Measurements from ENCODE around the gene FBXO7.
"Not testable (repeated sequence)": the region's sequence is repeated elsewhere in the genome, so short reads cannot be mapped to it uniquely, and the experiment has no call there.

FBXO7 gene

GRCh38 chr22:32477596-32477995 is 3.0 kb downstream of the FBXO7 start:
- Mint-ChIP-seq H3K27ac (no peak overlapping the region), H3K4me3 (no peak overlapping the region), H3K36me3 (ENCODE audit: low read depth) (peaks cover 14% of the 10 kb centered on the region), H3K4me1 (peaks cover 37% of the 10 kb centered on the region), H3K27me3 (no peaks in the 10 kb centered on the region), H3K9me3 (no peaks in the 10 kb centered on the region)
- DNase-seq (no peak), ATAC-seq (no peak)

GRCh38 chr22:32478552-32478951 is 3.9 kb downstream of the FBXO7 start:
- Mint-ChIP-seq H3K4me1 (peaks cover 32% of the 10 kb centered on the region), H3K36me3 (ENCODE audit: low read depth) (peaks cover 14% of the 10 kb centered on the region)
- H3K27ac Mint-ChIP-seq, ATAC-seq, H3K9me3 Mint-ChIP-seq, DNase-seq, H3K27me3 Mint-ChIP-seq, H3K4me3 Mint-ChIP-seq: not testable (repeated sequence)

- DNase-seq = no peak
Measured at GRCh38 chr22:32478994-32479393, 4.4 kb downstream of the FBXO7 start.

GRCh38 chr22:32480238-32480637 is 5.6 kb downstream of the FBXO7 start:
- no peaks in the 10 kb centered on the region for H3K9me3 Mint-ChIP-seq
- ATAC-seq (no peak), DNase-seq (peak; percentile 20)
- H3K4me3 Mint-ChIP-seq = no peak overlapping the region
- peaks cover 30% of the 10 kb centered on the region for H3K4me1 Mint-ChIP-seq
- H3K27ac Mint-ChIP-seq = peak overlapping the region; percentile 44
- H3K27me3 Mint-ChIP-seq = no peaks in the 10 kb centered on the region
- peaks cover 19% of the 10 kb centered on the region for H3K36me3 Mint-ChIP-seq (ENCODE audit: low read depth)

More at GRCh38 chr22:32478994-32479393, 4.4 kb downstream of the FBXO7 start:
- Mint-ChIP-seq H3K4me1 (peaks cover 27% of the 10 kb centered on the region), H3K4me3 (no peak overlapping the region), H3K9me3 (no peaks in the 10 kb centered on the region), H3K27ac (no peak overlapping the region), H3K27me3 (no peaks in the 10 kb centered on the region), H3K36me3 (ENCODE audit: low read depth) (peaks cover 14% of the 10 kb centered on the region)
- no peak for ATAC-seq

GRCh38 chr22:32482708-32483107 is 8.1 kb downstream of the FBXO7 start:
- peak; percentile 98 for ATAC-seq
- H3K9me3 Mint-ChIP-seq = no peaks in the 10 kb centered on the region
- DNase-seq = peak; percentile 14
- no peak overlapping the region for H3K27ac Mint-ChIP-seq
- H3K4me1 Mint-ChIP-seq = peaks cover 26% of the 10 kb centered on the region
- no peak overlapping the region for H3K4me3 Mint-ChIP-seq
- H3K36me3 Mint-ChIP-seq (ENCODE audit: low read depth) = peaks cover 38% of the 10 kb centered on the region
- no peaks in the 10 kb centered on the region for H3K27me3 Mint-ChIP-seq

GRCh38 chr22:32486656-32487390 is 12.2 kb downstream of the FBXO7 start:
- ATAC-seq = no peak
- H3K4me3 Mint-ChIP-seq = no peak overlapping the region
- H3K27me3 Mint-ChIP-seq = no peaks in the 10 kb centered on the region
- H3K27ac Mint-ChIP-seq = no peak overlapping the region
- no peaks in the 10 kb centered on the region for H3K9me3 Mint-ChIP-seq
- no peak for DNase-seq
- peaks cover 8% of the 10 kb centered on the region for H3K4me1 Mint-ChIP-seq
- peaks cover 41% of the 10 kb centered on the region for H3K36me3 Mint-ChIP-seq (ENCODE audit: low read depth)

GRCh38 chr22:32487461-32487860 is 12.8 kb downstream of the FBXO7 start:
- Mint-ChIP-seq H3K27me3 (no peaks in the 10 kb centered on the region), H3K4me1 (peaks cover 8% of the 10 kb centered on the region), H3K9me3 (no peaks in the 10 kb centered on the region), H3K36me3 (ENCODE audit: low read depth) (peaks cover 45% of the 10 kb centered on the region), H3K27ac (no peak overlapping the region), H3K4me3 (no peak overlapping the region)
- DNase-seq (no peak), ATAC-seq (no peak)

GRCh38 chr22:32489377-32489776 is 14.8 kb downstream of the FBXO7 start:
- ATAC-seq (no peak), DNase-seq (no peak)
- no peak overlapping the region for H3K27ac Mint-ChIP-seq
- H3K4me3 Mint-ChIP-seq = no peak overlapping the region
- no peaks in the 10 kb centered on the region for H3K27me3 Mint-ChIP-seq
- no peaks in the 10 kb centered on the region for H3K9me3 Mint-ChIP-seq
- H3K4me1 Mint-ChIP-seq = peaks cover 12% of the 10 kb centered on the region
- peaks cover 61% of the 10 kb centered on the region for H3K36me3 Mint-ChIP-seq (ENCODE audit: low read depth)

- ATAC-seq (no peak), DNase-seq (no peak)
- Mint-ChIP-seq H3K9me3 (no peaks in the 10 kb centered on the region), H3K36me3 (ENCODE audit: low read depth) (peaks cover 64% of the 10 kb centered on the region), H3K4me3 (no peak overlapping the region), H3K27ac (no peak overlapping the region), H3K4me1 (peaks cover 8% of the 10 kb centered on the region), H3K27me3 (no peaks in the 10 kb centered on the region)
Measured at GRCh38 chr22:32490279-32490678, 15.7 kb downstream of the FBXO7 start.

- Mint-ChIP-seq H3K36me3 (ENCODE audit: low read depth) (peaks cover 59% of the 10 kb centered on the region), H3K27ac (no peak overlapping the region)
- ATAC-seq = no peak
Measured at GRCh38 chr22:32492111-32492510, 17.5 kb downstream of the FBXO7 start.

GRCh38 chr22:32493551-32493950 is 18.9 kb downstream of the FBXO7 start:
- Mint-ChIP-seq H3K36me3 (ENCODE audit: low read depth) (peaks cover 61% of the 10 kb centered on the region), H3K27ac (peak overlapping the region; percentile 59), H3K9me3 (no peaks in the 10 kb centered on the region), H3K4me3 (no peak overlapping the region), H3K4me1 (peaks cover 4% of the 10 kb centered on the region), H3K27me3 (no peaks in the 10 kb centered on the region)
- DNase-seq (no peak), ATAC-seq (no peak)

More at GRCh38 chr22:32492111-32492510, 17.5 kb downstream of the FBXO7 start:
- Mint-ChIP-seq H3K4me1 (peaks cover 4% of the 10 kb centered on the region), H3K4me3 (no peak overlapping the region), H3K27me3 (no peaks in the 10 kb centered on the region), H3K9me3 (no peaks in the 10 kb centered on the region)
- no peak for DNase-seq

GRCh38 chr22:32494971-32495370 is 20.4 kb downstream of the FBXO7 start:
- peak overlapping the region; percentile 30 for H3K27ac Mint-ChIP-seq
- no peak for DNase-seq
- no peak for ATAC-seq
- H3K36me3 Mint-ChIP-seq (ENCODE audit: low read depth) = peaks cover 67% of the 10 kb centered on the region
- H3K9me3 Mint-ChIP-seq = no peaks in the 10 kb centered on the region
- H3K27me3 Mint-ChIP-seq = no peaks in the 10 kb centered on the region
- H3K4me3 Mint-ChIP-seq = no peak overlapping the region
- H3K4me1 Mint-ChIP-seq = peaks cover 4% of the 10 kb centered on the region

GRCh38 chr22:32499666-32500065 is 25.1 kb downstream of the FBXO7 start:
- Mint-ChIP-seq H3K27ac (no peak overlapping the region), H3K9me3 (no peaks in the 10 kb centered on the region), H3K36me3 (ENCODE audit: low read depth) (peaks cover 42% of the 10 kb centered on the region), H3K4me1 (no peaks in the 10 kb centered on the region), H3K27me3 (no peaks in the 10 kb centered on the region), H3K4me3 (no peak overlapping the region)
- DNase-seq = no peak
- no peak for ATAC-seq

GRCh38 chr22:32501836-32502752 is 27.5 kb downstream of the FBXO7 start:
- Mint-ChIP-seq H3K36me3 (ENCODE audit: low read depth) (peaks cover 27% of the 10 kb centered on the region), H3K27ac (no peak overlapping the region), H3K9me3 (no peaks in the 10 kb centered on the region), H3K4me1 (no peaks in the 10 kb centered on the region), H3K27me3 (no peaks in the 10 kb centered on the region), H3K4me3 (no peak overlapping the region)
- DNase-seq (no peak), ATAC-seq (no peak)

GRCh38 chr22:32509045-32509444 is 34.4 kb downstream of the FBXO7 start:
- Mint-ChIP-seq H3K27me3 (no peaks in the 10 kb centered on the region), H3K27ac (no peak overlapping the region), H3K36me3 (ENCODE audit: low read depth) (no peaks in the 10 kb centered on the region), H3K9me3 (no peaks in the 10 kb centered on the region), H3K4me1 (no peaks in the 10 kb centered on the region), H3K4me3 (no peak overlapping the region)
- ATAC-seq = no peak
- no peak for DNase-seq
